K562 (cell line): Measurements from ENCODE around the gene KIAA0825.

Source experiments
- CGGBP1 ChIP-seq: fragments of 250-450 bp; sonication (Bioruptor Pico); IDR thresholded peaks from 2 replicates; pipeline ENCODE4 v1.9.0; 2021; ENCODE audit warnings: mild to moderate bottlenecking
- EZH2 ChIP-seq: IDR thresholded peaks from 2 replicates; pipeline ENCODE4 v1.6.1; 2012; ENCODE audit warnings: low read depth, mild to moderate bottlenecking, inconsistent platforms, low read length, borderline replicate concordance
- HINFP ChIP-seq: fragments of 450-650 bp; conservative IDR thresholded peaks from 2 replicates; pipeline ENCODE4 v1.6.1; 2016; ENCODE audit warnings: missing genetic modification characterization, low read depth, mild to moderate bottlenecking, control low read depth, missing compliant biosample characterization
- MECOM ChIP-seq: fragments of 250-450 bp; sonication (Bioruptor Pico); IDR thresholded peaks from 2 replicates; pipeline ENCODE4 v1.8.0; 2022; ENCODE audit warnings: inconsistent platforms
- THRB ChIP-seq: fragments of 450-650 bp; formaldehyde crosslinking; conservative IDR thresholded peaks from 2 replicates; pipeline ENCODE4 v1.4.0; 2022; ENCODE audit warnings: mild to moderate bottlenecking, missing genetic modification characterization
- U2AF1 ChIP-seq: fragments of 200-400 bp; formaldehyde crosslinking; optimal IDR thresholded peaks from 2 replicates; pipeline ENCODE3; 2017; ENCODE audit warnings: mild to moderate bottlenecking, low read depth, low read length, moderate library complexity
- ZNF785 ChIP-seq: fragments of 250-450 bp; sonication (Bioruptor Pico); IDR thresholded peaks from 2 replicates; pipeline ENCODE4 v1.4.0; 2020; ENCODE audit warnings: mild to moderate bottlenecking
- TF ChIP-seq, protein P1 (sequence below), 3 experiments: IDR thresholded peaks in 2 of 3; conservative IDR thresholded peaks in 1 of 3; 2 replicates each; pipeline ENCODE4 v1.5.1; 2011 to 2012; ENCODE audit warnings: low read length in 3 of 3, mild to moderate bottlenecking in 3 of 3, control low read depth in 2 of 3, improper control_type of control experiment in 1 of 3, inconsistent platforms in 1 of 3, low read depth in 1 of 3, mixed read lengths in 1 of 3, moderate library complexity in 1 of 3; ENCODE audit not compliant: insufficient read depth in 2 of 3
- TF ChIP-seq, protein P2 (sequence below), 2 experiments: fragments of 450-650 bp in 1 of 2; sonication (generic) in 1 of 2; formaldehyde crosslinking in 1 of 2; IDR thresholded peaks in 1 of 2; conservative IDR thresholded peaks in 1 of 2; 2 replicates each; pipeline versions ENCODE4 v1.6.1 to v1.8.1; 2016 to 2023; ENCODE audit warnings: mild to moderate bottlenecking in 2 of 2, moderate library complexity in 2 of 2, inconsistent platforms in 1 of 2, missing genetic modification reagents in 1 of 2

GRCh38 chr5:94457788-94458187, 160.6 kb downstream of the KIAA0825 start:
- TF ChIP-seq HINFP (no peak), CGGBP1 (CRISPR knock-in tag) (no peak), THRB (CRISPR knock-in tag) (no peak), EZH2 (no peak), U2AF1 (no peak), MECOM (CRISPR knock-in tag) (no peak), ZNF785 (CRISPR knock-in tag) (no peak)
- TF ChIP-seq, protein P1, sequence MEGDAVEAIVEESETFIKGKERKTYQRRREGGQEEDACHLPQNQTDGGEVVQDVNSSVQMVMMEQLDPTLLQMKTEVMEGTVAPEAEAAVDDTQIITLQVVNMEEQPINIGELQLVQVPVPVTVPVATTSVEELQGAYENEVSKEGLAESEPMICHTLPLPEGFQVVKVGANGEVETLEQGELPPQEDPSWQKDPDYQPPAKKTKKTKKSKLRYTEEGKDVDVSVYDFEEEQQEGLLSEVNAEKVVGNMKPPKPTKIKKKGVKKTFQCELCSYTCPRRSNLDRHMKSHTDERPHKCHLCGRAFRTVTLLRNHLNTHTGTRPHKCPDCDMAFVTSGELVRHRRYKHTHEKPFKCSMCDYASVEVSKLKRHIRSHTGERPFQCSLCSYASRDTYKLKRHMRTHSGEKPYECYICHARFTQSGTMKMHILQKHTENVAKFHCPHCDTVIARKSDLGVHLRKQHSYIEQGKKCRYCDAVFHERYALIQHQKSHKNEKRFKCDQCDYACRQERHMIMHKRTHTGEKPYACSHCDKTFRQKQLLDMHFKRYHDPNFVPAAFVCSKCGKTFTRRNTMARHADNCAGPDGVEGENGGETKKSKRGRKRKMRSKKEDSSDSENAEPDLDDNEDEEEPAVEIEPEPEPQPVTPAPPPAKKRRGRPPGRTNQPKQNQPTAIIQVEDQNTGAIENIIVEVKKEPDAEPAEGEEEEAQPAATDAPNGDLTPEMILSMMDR (IDR thresholded peaks at IDR 0.05 in 2 of 3, conservative IDR thresholded peaks at IDR 0.05 in 1 of 3; ENCODE audit: insufficient read depth in 2 of 3, low read depth in 1 of 3, low read length in 3 of 3) = no peak
- TF ChIP-seq, protein P2, sequence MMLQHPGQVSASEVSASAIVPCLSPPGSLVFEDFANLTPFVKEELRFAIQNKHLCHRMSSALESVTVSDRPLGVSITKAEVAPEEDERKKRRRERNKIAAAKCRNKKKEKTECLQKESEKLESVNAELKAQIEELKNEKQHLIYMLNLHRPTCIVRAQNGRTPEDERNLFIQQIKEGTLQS (IDR thresholded peaks at IDR 0.05) = no peak
- TF ChIP-seq, protein P2 (CRISPR knock-in tag; conservative IDR thresholded peaks at IDR 0.05) = no peak
